T-helper 1 cell treated with Interleukin-12 subunit alpha and Interleukin-12 subunit beta and Interleukin-4 antibody, amounts not matched to agents 30 ng/mL and 1 ng/mL, for 36 hours (primary cell): Measurements from ENCODE around the gene ANTXR1. TPM values are rescaled to one million over a fixed set of nuclear protein-coding genes. Genes with fewer than 3 reads are reported as not detected.

Source experiments
- total RNA-seq: library from RNA; stranded (reverse); gene quantifications from 2 replicates; pipeline ENCODE4 v1.2.3, GENCODE V29; 2022

Gene ANTXR1
- total RNA-seq, 1 donor from 2014 or later: 0.15 TPM

Other genes starting within 250 kb of the ANTXR1 start
- 0.27 TPM in 1 of 2 replicates, not detected in the other for gene BMP10, start 141.8 kb upstream of the ANTXR1 start, total RNA-seq
- gene GKN2, start 60.3 kb upstream of the ANTXR1 start, total RNA-seq: not detected in 2 replicates
- not detected in 2 replicates for gene GKN1, start 38.5 kb upstream of the ANTXR1 start, total RNA-seq